Loucy (cell line): Measurements from ENCODE around the gene TPM4.

Experiments
- H2AFZ ChIP-seq: fragments of 200-600 bp; sonication (generic); 2 replicates; pipeline ENCODE4 v1.6.0; 2016; ENCODE audit warnings: antibody characterized with exemption, mild to moderate bottlenecking, low read length, moderate library complexity
- H3F3A ChIP-seq: fragments of 200-600 bp; 2 replicates; pipeline ENCODE4 v1.6.0; 2016; ENCODE audit warnings: antibody characterized with exemption, low read depth, mild to moderate bottlenecking
- H3K27me3 ChIP-seq: fragments of 200-600 bp; sonication (generic); 2 replicates; pipeline ENCODE4 v1.6.1; 2014; ENCODE audit warnings: low read length, mild to moderate bottlenecking; ENCODE audit not compliant: insufficient read depth, poor library complexity, severe bottlenecking
- H3K36me3 ChIP-seq: fragments of 200-600 bp; sonication (generic); 2 replicates; pipeline ENCODE4 v1.6.1; 2016; ENCODE audit warnings: low read length; ENCODE audit not compliant: insufficient read depth
- H3K4me1 ChIP-seq: fragments of 200-600 bp; sonication (generic); 2 replicates; pipeline ENCODE4 v1.5.1; 2014; ENCODE audit warnings: low read length, mild to moderate bottlenecking; ENCODE audit not compliant: insufficient read depth, poor library complexity, severe bottlenecking
- H3K4me2 ChIP-seq: fragments of 200-600 bp; sonication (generic); 2 replicates; pipeline ENCODE4 v1.6.0; 2014; ENCODE audit warnings: antibody characterized with exemption, low read length, low read depth, mild to moderate bottlenecking; ENCODE audit not compliant: poor library complexity, severe bottlenecking
- H3K4me3 ChIP-seq: fragments of 200-600 bp; sonication (generic); 2 replicates; pipeline ENCODE4 v1.5.1; 2014; ENCODE audit warnings: low read length, mild to moderate bottlenecking, mixed read lengths; ENCODE audit not compliant: poor library complexity, severe bottlenecking
- H3K79me2 ChIP-seq: fragments of 200-600 bp; sonication (generic); 2 replicates; pipeline ENCODE4 v1.6.1; 2014; ENCODE audit warnings: low read length; ENCODE audit not compliant: insufficient read depth
- H3K9ac ChIP-seq: fragments of 200-600 bp; sonication (generic); 2 replicates; pipeline ENCODE4 v1.6.0; 2014; ENCODE audit warnings: mild to moderate bottlenecking, low read depth, low read length, moderate library complexity; ENCODE audit not compliant: poor library complexity, severe bottlenecking
- H3K9me2 ChIP-seq: fragments of 200-600 bp; sonication (generic); replicated peaks from 2 replicates; pipeline ENCODE4 v1.6.1; 2016; ENCODE audit warnings: low read depth, low read length, mixed read lengths
- H3K9me3 ChIP-seq: fragments of 200-600 bp; sonication (generic); 2 replicates; pipeline ENCODE4 v1.6.1; 2014; ENCODE audit warnings: mild to moderate bottlenecking, antibody characterized with exemption, low read length, low read depth; ENCODE audit not compliant: insufficient read depth
- H4K20me1 ChIP-seq: fragments of 200-600 bp; sonication (generic); 2 replicates; pipeline ENCODE4 v1.6.0; 2014; ENCODE audit warnings: antibody characterized with exemption, low read length, mild to moderate bottlenecking; ENCODE audit not compliant: insufficient read depth, poor library complexity, severe bottlenecking
- CTCF ChIP-seq: fragments of 200-600 bp; sonication (generic); conservative IDR thresholded peaks from 2 replicates; pipeline ENCODE4 v1.5.1; 2014; ENCODE audit warnings: mild to moderate bottlenecking, antibody characterized with exemption, low read length
- EZH2phosphoT487 ChIP-seq: fragments of 200-600 bp; IDR thresholded peaks from 2 replicates; pipeline ENCODE4 v1.6.1; 2018; ENCODE audit warnings: antibody characterized with exemption, mild to moderate bottlenecking, moderate library complexity, borderline replicate concordance

Gene TPM4

GRCh38 chr19:16039081-16039480 is 37.2 kb upstream of the TPM4 start:
- H3F3A ChIP-seq, result no peaks in the 10 kb centered on the region
- H3K4me2 ChIP-seq, result no peak overlapping the region
- no peak for TF ChIP-seq EZH2phosphoT487
- no peak for TF ChIP-seq CTCF
- no peaks in the 10 kb centered on the region for H3K79me2 ChIP-seq
- no peaks in the 10 kb centered on the region for H3K9me2 ChIP-seq
- H3K27me3 ChIP-seq, result no peaks in the 10 kb centered on the region
- H4K20me1 ChIP-seq, result no peaks in the 10 kb centered on the region
- no peaks in the 10 kb centered on the region for H3K9me3 ChIP-seq
- H3K4me3 ChIP-seq, result no peak overlapping the region
- no peak overlapping the region for H2AFZ ChIP-seq
- no peaks in the 10 kb centered on the region for H3K36me3 ChIP-seq
- H3K4me1 ChIP-seq, result peaks cover 4% of the 10 kb centered on the region
- no peak overlapping the region for H3K9ac ChIP-seq

GRCh38 chr19:16039545-16039944 is 36.8 kb upstream of the TPM4 start:
- H3K36me3 ChIP-seq, result no peaks in the 10 kb centered on the region
- no peak overlapping the region for H3K4me3 ChIP-seq
- H4K20me1 ChIP-seq, result no peaks in the 10 kb centered on the region
- H2AFZ ChIP-seq, result no peak overlapping the region
- H3F3A ChIP-seq, result no peaks in the 10 kb centered on the region
- no peaks in the 10 kb centered on the region for H3K79me2 ChIP-seq
- no peak overlapping the region for H3K9ac ChIP-seq
- no peak overlapping the region for H3K4me2 ChIP-seq
- no peaks in the 10 kb centered on the region for H3K9me2 ChIP-seq
- no peaks in the 10 kb centered on the region for H3K27me3 ChIP-seq
- TF ChIP-seq CTCF (no peak), EZH2phosphoT487 (no peak)
- no peaks in the 10 kb centered on the region for H3K9me3 ChIP-seq
- peaks cover 4% of the 10 kb centered on the region for H3K4me1 ChIP-seq

GRCh38 chr19:16040642-16041041 is 35.7 kb upstream of the TPM4 start:
- H3K27me3 ChIP-seq, result no peaks in the 10 kb centered on the region
- no peaks in the 10 kb centered on the region for H3K9me3 ChIP-seq
- H3K9me2 ChIP-seq, result no peaks in the 10 kb centered on the region
- H3K9ac ChIP-seq, result no peak overlapping the region
- no peaks in the 10 kb centered on the region for H3F3A ChIP-seq
- no peak overlapping the region for H2AFZ ChIP-seq
- no peak overlapping the region for H3K4me2 ChIP-seq
- H3K4me1 ChIP-seq, result peaks cover 4% of the 10 kb centered on the region
- H3K36me3 ChIP-seq, result no peaks in the 10 kb centered on the region
- no peaks in the 10 kb centered on the region for H4K20me1 ChIP-seq
- H3K4me3 ChIP-seq, result no peak overlapping the region
- no peaks in the 10 kb centered on the region for H3K79me2 ChIP-seq
- TF ChIP-seq CTCF (no peak), EZH2phosphoT487 (no peak)
